ENCODE measurements around the gene NELFCD. TPM values are rescaled to one million over a fixed set of nuclear protein-coding genes. Genes with fewer than 3 reads are reported as not detected.
A peak's percentile ranks its signal among the peaks of the same experiment; 100 is the strongest.

NELFCD gene
- total RNA-seq, 1 donor from 2014 or later = 37.6 TPM

- TF ChIP-seq, protein P1, sequence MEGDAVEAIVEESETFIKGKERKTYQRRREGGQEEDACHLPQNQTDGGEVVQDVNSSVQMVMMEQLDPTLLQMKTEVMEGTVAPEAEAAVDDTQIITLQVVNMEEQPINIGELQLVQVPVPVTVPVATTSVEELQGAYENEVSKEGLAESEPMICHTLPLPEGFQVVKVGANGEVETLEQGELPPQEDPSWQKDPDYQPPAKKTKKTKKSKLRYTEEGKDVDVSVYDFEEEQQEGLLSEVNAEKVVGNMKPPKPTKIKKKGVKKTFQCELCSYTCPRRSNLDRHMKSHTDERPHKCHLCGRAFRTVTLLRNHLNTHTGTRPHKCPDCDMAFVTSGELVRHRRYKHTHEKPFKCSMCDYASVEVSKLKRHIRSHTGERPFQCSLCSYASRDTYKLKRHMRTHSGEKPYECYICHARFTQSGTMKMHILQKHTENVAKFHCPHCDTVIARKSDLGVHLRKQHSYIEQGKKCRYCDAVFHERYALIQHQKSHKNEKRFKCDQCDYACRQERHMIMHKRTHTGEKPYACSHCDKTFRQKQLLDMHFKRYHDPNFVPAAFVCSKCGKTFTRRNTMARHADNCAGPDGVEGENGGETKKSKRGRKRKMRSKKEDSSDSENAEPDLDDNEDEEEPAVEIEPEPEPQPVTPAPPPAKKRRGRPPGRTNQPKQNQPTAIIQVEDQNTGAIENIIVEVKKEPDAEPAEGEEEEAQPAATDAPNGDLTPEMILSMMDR (IDR thresholded peaks at IDR 0.05) = no peak
- Mint-ChIP-seq H3K4me1 (ENCODE audit: low read depth) (peaks cover 21% of the 10 kb centered on the region), H3K9me3 (ENCODE audit: low read depth) (no peaks in the 10 kb centered on the region), H3K27me3 (ENCODE audit: low read depth) (no peaks in the 10 kb centered on the region), H3K27ac (ENCODE audit: unreplicated experiment) (no peak overlapping the region), H3K36me3 (ENCODE audit: low read depth) (peaks cover 4% of the 10 kb centered on the region), H3K4me3 (ENCODE audit: unreplicated experiment) (no peak overlapping the region)
- DNase-seq (ENCODE audit: low spot score) = no peak
Observed at GRCh38 chr20:59004493-59004762, 23.4 kb downstream of the NELFCD start.

GRCh38 chr20:59004763-59005522 lies 23.9 kb downstream of the NELFCD start:
- H3K4me3 Mint-ChIP-seq (ENCODE audit: unreplicated experiment) = peak overlapping the region; percentile 60
- no peak for DNase-seq (ENCODE audit: low spot score)
- TF ChIP-seq, protein P1 (IDR thresholded peaks at IDR 0.05) = no peak
- H3K27me3 Mint-ChIP-seq (ENCODE audit: low read depth) = no peaks in the 10 kb centered on the region
- no peaks in the 10 kb centered on the region for H3K9me3 Mint-ChIP-seq (ENCODE audit: low read depth)
- H3K4me1 Mint-ChIP-seq (ENCODE audit: low read depth) = peaks cover 23% of the 10 kb centered on the region
- peaks cover 4% of the 10 kb centered on the region for H3K36me3 Mint-ChIP-seq (ENCODE audit: low read depth)
- peak overlapping the region; percentile 72 for H3K27ac Mint-ChIP-seq (ENCODE audit: unreplicated experiment)

DNA sequence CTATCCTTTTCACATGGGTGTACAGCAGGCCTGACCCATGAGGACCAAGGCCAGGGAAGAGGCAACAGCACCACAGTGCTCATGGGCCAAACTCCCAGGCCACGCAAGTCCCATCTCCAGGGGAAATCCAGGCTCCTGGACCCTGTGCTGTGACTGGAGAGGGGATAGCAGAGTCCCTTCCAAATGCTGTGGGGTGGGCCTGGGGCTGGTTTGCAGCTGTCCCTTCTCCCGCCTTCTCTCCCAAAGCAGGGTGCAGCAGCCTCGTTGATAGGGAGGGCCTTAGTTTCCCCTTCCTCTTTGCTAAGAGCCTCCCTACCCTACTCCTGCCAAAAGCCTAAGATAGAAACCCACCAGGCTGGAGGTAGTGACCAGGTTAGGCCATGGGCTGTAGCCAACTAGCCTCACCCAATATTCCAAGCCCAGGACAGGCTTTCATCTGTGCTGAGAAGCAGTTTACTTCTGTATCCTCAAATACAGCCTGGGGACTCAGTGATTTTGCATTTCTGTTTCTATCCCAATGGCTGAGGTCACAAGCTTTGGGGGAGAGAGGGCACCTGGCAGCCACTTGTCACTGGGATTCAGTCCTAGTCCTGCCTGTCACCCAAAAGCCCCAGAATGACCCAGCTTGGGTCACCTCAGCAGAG lies 24.6 kb downstream of the NELFCD start:
- H3K27ac Mint-ChIP-seq (ENCODE audit: unreplicated experiment) = peak overlapping the region; percentile 72
- H3K27me3 Mint-ChIP-seq (ENCODE audit: low read depth) = no peaks in the 10 kb centered on the region
- H3K9me3 Mint-ChIP-seq (ENCODE audit: low read depth) = no peaks in the 10 kb centered on the region
- TF ChIP-seq, protein P1 (IDR thresholded peaks at IDR 0.05) = no peak
- H3K36me3 Mint-ChIP-seq (ENCODE audit: low read depth) = peaks cover 4% of the 10 kb centered on the region
- peaks cover 30% of the 10 kb centered on the region for H3K4me1 Mint-ChIP-seq (ENCODE audit: low read depth)
- peak overlapping the region; percentile 60 for H3K4me3 Mint-ChIP-seq (ENCODE audit: unreplicated experiment)
- no peak for DNase-seq (ENCODE audit: low spot score)

DNA sequence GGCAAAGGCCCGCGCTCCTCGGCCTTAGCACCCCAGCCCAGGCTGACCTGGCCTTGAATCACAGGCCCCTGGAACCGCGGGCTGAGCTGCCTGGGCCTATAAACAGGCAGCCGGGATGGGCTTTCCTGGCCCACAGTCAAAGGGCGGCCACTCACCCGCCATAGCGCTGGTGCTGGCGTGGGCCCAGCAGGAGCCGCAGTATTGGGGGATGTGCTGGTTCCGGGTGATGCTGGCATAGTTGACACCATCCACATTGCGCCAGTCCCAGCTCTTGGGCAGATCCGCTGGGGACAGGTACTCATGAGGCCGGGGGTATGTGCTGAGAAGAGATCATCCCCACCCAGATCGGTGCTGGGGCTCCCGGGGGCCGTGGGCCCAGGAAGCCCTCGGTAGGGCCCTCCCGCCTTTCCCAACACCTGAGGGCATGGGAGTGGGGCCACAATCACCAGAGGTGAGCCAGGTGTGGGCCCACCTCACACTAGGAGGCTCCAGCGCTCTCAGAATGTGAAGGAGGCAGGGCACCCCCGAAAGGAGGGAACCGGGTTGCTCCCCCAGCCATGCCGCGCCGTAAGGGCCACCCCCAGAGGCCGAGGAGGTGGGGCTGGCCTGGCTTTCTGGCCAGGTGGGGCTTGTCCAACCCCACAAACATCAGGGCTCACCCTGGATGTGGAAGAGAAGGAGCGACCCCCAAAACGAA lies 25.3 kb downstream of the NELFCD start:
- Mint-ChIP-seq H3K4me1 (ENCODE audit: low read depth) (peaks cover 37% of the 10 kb centered on the region), H3K4me3 (ENCODE audit: unreplicated experiment) (peak overlapping the region; percentile 60), H3K27ac (ENCODE audit: unreplicated experiment) (peak overlapping the region; percentile 61), H3K36me3 (ENCODE audit: low read depth) (peaks cover 4% of the 10 kb centered on the region), H3K27me3 (ENCODE audit: low read depth) (no peaks in the 10 kb centered on the region), H3K9me3 (ENCODE audit: low read depth) (no peaks in the 10 kb centered on the region)
- no peak for DNase-seq (ENCODE audit: low spot score)
- TF ChIP-seq, protein P1 (IDR thresholded peaks at IDR 0.05) = no peak

DNA sequence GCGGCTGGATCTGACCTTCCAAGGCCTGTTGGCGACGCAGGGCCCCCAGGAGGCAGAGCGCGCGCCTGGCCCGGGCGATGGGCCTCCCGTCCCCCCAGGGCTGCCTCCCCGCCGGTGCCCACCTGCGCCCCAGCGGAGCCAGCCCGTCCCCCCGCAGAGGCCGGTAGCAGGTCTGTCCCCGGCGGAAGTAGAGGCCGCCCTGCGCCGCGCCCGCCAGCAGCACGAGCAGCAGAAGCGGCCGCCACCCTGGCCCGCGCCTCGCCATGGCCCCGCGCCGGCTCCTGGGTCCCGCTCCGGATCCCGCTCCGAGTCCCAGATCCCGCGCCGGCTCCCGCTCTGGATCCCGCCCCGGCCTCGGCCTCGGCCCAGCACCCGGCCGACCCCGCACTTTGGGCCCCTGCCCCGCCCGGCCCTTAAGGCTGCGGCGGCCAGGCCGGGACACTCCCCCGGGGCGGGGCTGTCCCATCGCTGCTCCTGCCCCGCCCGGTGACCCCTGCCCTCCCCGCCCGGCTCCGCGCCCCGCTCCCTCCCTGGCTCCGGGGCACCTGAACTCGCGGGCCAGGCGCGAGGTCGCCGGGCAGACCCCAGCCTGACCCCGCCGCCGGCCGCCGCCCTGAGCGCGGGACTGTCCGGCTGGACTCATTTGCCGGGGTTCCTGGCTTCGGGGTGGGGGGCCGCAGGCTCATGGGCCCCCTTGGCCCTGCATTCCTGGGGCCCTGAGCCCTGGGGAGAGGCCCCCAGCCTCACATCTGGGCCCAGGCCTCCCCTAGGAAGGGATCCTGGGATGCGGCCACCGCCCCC lies 26.0 kb downstream of the NELFCD start, which contains the start of gene CTSZ:
Gene CTSZ (minus strand): TSS at position 391 of the 801 bp plus-strand sequence. CDS start 126 bp downstream, at position 265.
- no peaks in the 10 kb centered on the region for H3K9me3 Mint-ChIP-seq (ENCODE audit: low read depth)
- peaks cover 44% of the 10 kb centered on the region for H3K4me1 Mint-ChIP-seq (ENCODE audit: low read depth)
- H3K36me3 Mint-ChIP-seq (ENCODE audit: low read depth) = peaks cover 1% of the 10 kb centered on the region
- no peaks in the 10 kb centered on the region for H3K27me3 Mint-ChIP-seq (ENCODE audit: low read depth)
- peak within 1 kb of the TSS; percentile 60 for H3K4me3 Mint-ChIP-seq (ENCODE audit: unreplicated experiment)
- DNase-seq (ENCODE audit: low spot score) = no peak
- TF ChIP-seq, protein P1 (IDR thresholded peaks at IDR 0.05) = no peak
- peak within 1 kb of the TSS; percentile 61 for H3K27ac Mint-ChIP-seq (ENCODE audit: unreplicated experiment)

Data from chondrocyte (in vitro differentiated cells).